Activated B cell treated with CpG ODN at 0.5 μM for 24 hours (primary cell): Measurements from ENCODE around the gene KCNC4. TPM values are rescaled to one million over a fixed set of nuclear protein-coding genes. Genes with fewer than 3 reads are reported as not detected.

ENCODE experiments used
- ATAC-seq: fragments of 200-7000 bp; cut with Tn5 transposase; one replicate; pipeline ENCODE4 v1.10.0; 2021; ENCODE audit warnings: low read depth, mild to moderate bottlenecking, moderate library complexity
- CTCF ChIA-PET: fragments of 350-600 bp; sonication (Branson Sonifier 250); formaldehyde crosslinking; loops from one replicate; lab custom pipeline; 2021; ENCODE audit warnings: antibody characterized with exemption; lab: Charles Lee
- POLR2A ChIA-PET: fragments of 350-600 bp; sonication (Branson Sonifier 250); formaldehyde crosslinking; loops from one replicate; lab custom pipeline; 2021; ENCODE audit warnings: antibody characterized with exemption; lab: Charles Lee
- DNase-seq: peaks from one replicate; pipeline ENCODE4 v3.0.0; 2022
- H3K27ac Mint-ChIP-seq: one replicate; pipeline ENCODE4 v1.8.0; 2020; ENCODE audit warnings: mixed read lengths
- H3K27me3 Mint-ChIP-seq: one replicate; pipeline ENCODE4 v1.8.0; 2021; ENCODE audit warnings: mixed read lengths
- H3K36me3 Mint-ChIP-seq: one replicate; pipeline ENCODE4 v1.8.0; 2021; ENCODE audit warnings: low read depth, mixed read lengths
- H3K4me1 Mint-ChIP-seq: one replicate; pipeline ENCODE4 v1.8.0; 2021; ENCODE audit warnings: mixed read lengths
- H3K4me3 Mint-ChIP-seq: one replicate; pipeline ENCODE4 v1.8.0; 2020; ENCODE audit warnings: mild to moderate bottlenecking, mixed read lengths
- H3K9me3 Mint-ChIP-seq: one replicate; pipeline ENCODE4 v1.8.0; 2020; ENCODE audit warnings: mixed read lengths
- intact Hi-C: fragments of 100-400 bp; cut with micrococcal nuclease; formaldehyde crosslinking; loops from one replicate; pipeline ENCODE4 v1.15.1; 2024
- total RNA-seq: library from RNA; stranded (reverse); gene quantifications from 2 replicates; pipeline ENCODE4 v1.2.3, GENCODE V29; 2022
- TF ChIP-seq, protein P1 (sequence below): fragments of 200-600 bp; IDR thresholded peaks from one replicate; pipeline ENCODE4 v1.8.0; 2022; ENCODE audit warnings: antibody characterized with exemption, mild to moderate bottlenecking

Gene KCNC4
- total RNA-seq, 1 donor from 2014 or later, result 9.8 TPM

GRCh38 chr1:110164725-110165350, 45.3 kb upstream of the KCNC4 start:
- DNase-seq, result no peak
- TF ChIP-seq, protein P1, sequence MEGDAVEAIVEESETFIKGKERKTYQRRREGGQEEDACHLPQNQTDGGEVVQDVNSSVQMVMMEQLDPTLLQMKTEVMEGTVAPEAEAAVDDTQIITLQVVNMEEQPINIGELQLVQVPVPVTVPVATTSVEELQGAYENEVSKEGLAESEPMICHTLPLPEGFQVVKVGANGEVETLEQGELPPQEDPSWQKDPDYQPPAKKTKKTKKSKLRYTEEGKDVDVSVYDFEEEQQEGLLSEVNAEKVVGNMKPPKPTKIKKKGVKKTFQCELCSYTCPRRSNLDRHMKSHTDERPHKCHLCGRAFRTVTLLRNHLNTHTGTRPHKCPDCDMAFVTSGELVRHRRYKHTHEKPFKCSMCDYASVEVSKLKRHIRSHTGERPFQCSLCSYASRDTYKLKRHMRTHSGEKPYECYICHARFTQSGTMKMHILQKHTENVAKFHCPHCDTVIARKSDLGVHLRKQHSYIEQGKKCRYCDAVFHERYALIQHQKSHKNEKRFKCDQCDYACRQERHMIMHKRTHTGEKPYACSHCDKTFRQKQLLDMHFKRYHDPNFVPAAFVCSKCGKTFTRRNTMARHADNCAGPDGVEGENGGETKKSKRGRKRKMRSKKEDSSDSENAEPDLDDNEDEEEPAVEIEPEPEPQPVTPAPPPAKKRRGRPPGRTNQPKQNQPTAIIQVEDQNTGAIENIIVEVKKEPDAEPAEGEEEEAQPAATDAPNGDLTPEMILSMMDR, result no peak
- ATAC-seq, result no peak
- Mint-ChIP-seq H3K27ac (no peak overlapping the region), H3K36me3 (no peaks in the 10 kb centered on the region), H3K4me3 (no peak overlapping the region), H3K9me3 (no peaks in the 10 kb centered on the region), H3K4me1 (no peaks in the 10 kb centered on the region), H3K27me3 (peaks cover 17% of the 10 kb centered on the region)
- intact Hi-C loops, result no loop called here
- ChIA-PET CTCF (no interaction called here), POLR2A (no interaction called here)

GRCh38 chr1:110165761-110166231, 44.3 kb upstream of the KCNC4 start:
- TF ChIP-seq, protein P1, result no peak
- no peak for ATAC-seq
- intact Hi-C loops, result no loop called here
- DNase-seq, result no peak
- H3K4me3 Mint-ChIP-seq, result no peak overlapping the region
- H3K27ac Mint-ChIP-seq, result no peak overlapping the region
- H3K4me1 Mint-ChIP-seq, result no peaks in the 10 kb centered on the region
- H3K36me3 Mint-ChIP-seq, result no peaks in the 10 kb centered on the region
- peaks cover 11% of the 10 kb centered on the region for H3K27me3 Mint-ChIP-seq
- no peaks in the 10 kb centered on the region for H3K9me3 Mint-ChIP-seq
- ChIA-PET CTCF (no interaction called here), POLR2A (no interaction called here)

DNA sequence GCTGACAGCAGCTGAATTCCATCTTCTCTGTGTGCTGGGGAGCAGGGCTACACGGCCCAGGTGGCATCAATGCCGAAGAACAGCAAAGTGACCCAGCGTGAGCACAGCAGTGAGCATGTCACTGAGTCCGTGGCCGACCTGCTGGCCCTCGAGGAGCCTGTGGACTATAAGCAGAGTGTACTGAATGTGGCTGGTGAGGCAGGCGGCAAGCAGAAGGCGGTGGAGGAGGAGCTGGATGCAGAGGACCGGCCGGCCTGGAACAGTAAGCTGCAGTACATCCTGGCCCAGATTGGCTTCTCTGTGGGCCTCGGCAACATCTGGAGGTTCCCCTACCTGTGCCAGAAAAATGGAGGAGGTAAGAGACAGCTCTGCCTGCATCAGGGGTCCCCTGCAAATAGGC, 43.3 kb upstream of the KCNC4 start:
- Mint-ChIP-seq H3K36me3 (no peaks in the 10 kb centered on the region), H3K27ac (no peak overlapping the region), H3K27me3 (peaks cover 10% of the 10 kb centered on the region), H3K9me3 (no peaks in the 10 kb centered on the region), H3K4me1 (no peaks in the 10 kb centered on the region), H3K4me3 (no peak overlapping the region)
- intact Hi-C loops, result no loop called here
- TF ChIP-seq, protein P1, result no peak
- ATAC-seq (no peak), DNase-seq (no peak)
- POLR2A ChIA-PET, result no interaction called here
- CTCF ChIA-PET, result interaction anchor here (0.6 kb wide), 1 partner anchor 330 kb away, joined by 3 read pairs; no protein-coding TSS in a partner anchor

DNA sequence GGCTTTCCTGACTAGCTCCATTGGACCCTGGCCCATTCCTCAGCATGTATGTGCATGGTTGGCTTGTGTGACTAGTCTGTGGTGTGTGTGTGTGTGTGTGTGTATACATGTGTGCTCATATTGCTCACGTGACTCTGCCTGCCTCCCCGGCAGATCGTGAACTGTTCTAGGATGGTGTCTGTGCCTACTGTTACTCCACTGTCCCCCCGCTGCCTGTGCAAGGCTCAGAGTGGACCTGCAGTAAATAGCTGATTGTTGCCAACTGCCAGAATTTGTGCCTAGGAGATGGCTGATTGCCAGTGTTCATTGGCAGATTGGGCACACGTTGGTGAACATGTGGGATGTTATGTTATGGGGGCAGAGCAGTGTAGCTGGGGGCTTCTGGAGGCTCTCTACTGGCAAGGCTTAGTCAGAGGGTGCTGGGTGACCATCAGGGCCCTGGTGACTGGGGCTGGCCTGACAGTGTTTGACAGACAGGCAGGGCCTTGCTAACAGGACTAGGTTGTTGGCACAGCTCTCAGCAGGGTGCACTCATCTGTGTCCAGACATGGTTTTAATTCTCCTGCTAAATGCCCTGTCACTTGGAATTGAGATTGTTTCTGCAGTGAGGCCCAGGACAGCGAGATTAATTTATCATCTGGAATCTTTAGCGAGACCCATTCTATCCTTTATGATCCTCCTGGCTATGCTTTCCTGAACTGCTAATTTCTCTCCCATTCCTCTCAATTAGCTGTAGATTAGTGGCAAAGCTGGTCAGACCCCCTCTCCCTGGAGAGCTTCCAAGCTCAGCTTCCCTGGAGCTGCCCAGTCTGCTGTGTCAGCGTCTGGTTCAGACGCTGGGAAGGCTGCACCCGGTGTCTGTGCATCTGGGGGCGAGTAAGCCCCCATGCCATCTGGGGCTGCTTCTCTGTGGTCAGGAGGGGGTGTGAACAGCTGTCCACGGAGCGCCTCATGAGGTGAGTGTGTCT, 39.1 kb upstream of the KCNC4 start:
- intact Hi-C loops, result no loop called here
- Mint-ChIP-seq H3K27me3 (peaks cover 16% of the 10 kb centered on the region), H3K27ac (no peak overlapping the region), H3K4me3 (no peak overlapping the region), H3K4me1 (no peaks in the 10 kb centered on the region), H3K36me3 (no peaks in the 10 kb centered on the region), H3K9me3 (no peaks in the 10 kb centered on the region)
- ATAC-seq, result no peak
- ChIA-PET POLR2A (no interaction called here), CTCF (no interaction called here)
- TF ChIP-seq, protein P1, result no peak
- no peak for DNase-seq

DNA sequence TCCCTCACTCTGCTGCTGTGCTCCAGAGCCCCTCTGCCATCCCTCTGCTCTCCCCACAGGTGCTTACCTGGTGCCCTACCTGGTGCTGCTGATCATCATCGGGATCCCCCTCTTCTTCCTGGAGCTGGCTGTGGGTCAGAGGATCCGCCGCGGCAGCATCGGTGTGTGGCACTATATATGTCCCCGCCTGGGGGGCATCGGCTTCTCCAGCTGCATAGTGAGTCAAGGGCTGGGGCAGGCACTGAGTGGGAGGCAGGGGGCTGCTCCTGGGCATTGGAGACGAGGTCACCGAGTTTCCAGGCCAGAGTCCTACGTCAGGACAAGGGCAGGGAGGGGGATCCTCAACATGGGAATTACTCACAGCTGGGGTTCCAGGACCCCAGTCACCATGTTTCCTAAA, 38.1 kb upstream of the KCNC4 start:
- intact Hi-C loops, result no loop called here
- H3K36me3 Mint-ChIP-seq, result no peaks in the 10 kb centered on the region
- DNase-seq (no peak), ATAC-seq (no peak)
- CTCF ChIA-PET, result no interaction called here
- H3K4me1 Mint-ChIP-seq, result no peaks in the 10 kb centered on the region
- H3K27me3 Mint-ChIP-seq, result peaks cover 16% of the 10 kb centered on the region
- TF ChIP-seq, protein P1, result no peak
- no peak overlapping the region for H3K27ac Mint-ChIP-seq
- no peaks in the 10 kb centered on the region for H3K9me3 Mint-ChIP-seq
- POLR2A ChIA-PET, result no interaction called here
- no peak overlapping the region for H3K4me3 Mint-ChIP-seq
